ENCODE data around the gene WSCD1.

The WSCD1 gene

DNA sequence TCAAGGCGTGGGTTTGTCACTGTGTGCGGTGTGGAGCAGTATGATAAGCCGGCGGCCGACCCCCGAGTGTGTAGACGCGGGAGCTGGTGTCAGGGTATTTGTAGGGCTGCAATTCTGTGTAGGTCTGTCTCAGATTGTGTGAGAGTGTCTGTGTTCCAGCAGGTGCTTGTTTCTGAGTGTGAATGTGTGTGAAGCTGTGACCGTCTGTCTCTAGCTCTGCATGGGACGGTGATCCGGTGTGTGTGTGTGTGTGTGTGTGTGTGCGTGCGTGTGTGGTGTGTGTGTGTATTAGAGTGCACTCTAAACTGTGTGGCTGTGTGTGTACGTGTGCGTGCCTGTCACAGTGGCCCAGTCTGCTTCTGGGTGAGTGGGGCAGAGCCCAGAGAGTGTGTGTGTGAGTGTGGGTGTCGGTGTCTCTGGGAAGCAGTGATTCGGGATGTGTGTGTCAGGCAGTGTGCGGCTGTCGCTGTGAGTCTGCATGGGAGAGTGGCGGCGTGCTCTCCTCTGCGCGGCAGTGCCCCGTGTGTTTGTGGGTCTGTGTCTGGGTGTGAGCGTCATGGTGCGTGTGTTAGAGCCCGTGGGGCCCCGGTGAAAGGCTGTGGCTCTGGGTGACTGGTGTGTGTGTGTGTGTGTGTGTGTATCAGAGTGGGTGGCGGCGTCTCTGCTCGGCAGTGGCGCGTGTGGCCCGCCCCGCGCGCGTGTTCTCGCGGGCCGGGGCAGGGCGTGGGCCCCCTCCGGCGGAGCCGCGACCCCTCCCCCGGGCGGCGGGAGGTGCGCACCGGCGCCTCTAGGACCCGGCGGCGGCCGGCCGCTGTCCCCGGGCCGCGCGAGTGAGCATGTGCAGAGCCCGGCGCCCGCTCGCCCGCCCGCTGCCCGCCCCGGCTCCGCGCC lies at the start of gene WSCD1:
TSS of gene WSCD1 (plus strand) at position 841 of the 891 bp plus-strand sequence. CDS start 10,280 bp downstream, outside the sequence.
- TF ChIP-seq, protein P1, sequence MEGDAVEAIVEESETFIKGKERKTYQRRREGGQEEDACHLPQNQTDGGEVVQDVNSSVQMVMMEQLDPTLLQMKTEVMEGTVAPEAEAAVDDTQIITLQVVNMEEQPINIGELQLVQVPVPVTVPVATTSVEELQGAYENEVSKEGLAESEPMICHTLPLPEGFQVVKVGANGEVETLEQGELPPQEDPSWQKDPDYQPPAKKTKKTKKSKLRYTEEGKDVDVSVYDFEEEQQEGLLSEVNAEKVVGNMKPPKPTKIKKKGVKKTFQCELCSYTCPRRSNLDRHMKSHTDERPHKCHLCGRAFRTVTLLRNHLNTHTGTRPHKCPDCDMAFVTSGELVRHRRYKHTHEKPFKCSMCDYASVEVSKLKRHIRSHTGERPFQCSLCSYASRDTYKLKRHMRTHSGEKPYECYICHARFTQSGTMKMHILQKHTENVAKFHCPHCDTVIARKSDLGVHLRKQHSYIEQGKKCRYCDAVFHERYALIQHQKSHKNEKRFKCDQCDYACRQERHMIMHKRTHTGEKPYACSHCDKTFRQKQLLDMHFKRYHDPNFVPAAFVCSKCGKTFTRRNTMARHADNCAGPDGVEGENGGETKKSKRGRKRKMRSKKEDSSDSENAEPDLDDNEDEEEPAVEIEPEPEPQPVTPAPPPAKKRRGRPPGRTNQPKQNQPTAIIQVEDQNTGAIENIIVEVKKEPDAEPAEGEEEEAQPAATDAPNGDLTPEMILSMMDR (IDR thresholded peaks at IDR 0.05; ENCODE audit: low read depth, low read length, missing control alignments), result no peak
- peak within 1 kb of the TSS; percentile 19; the same call in 1 of the 2 replicates for H3K4me3 ChIP-seq (replicated peaks; ENCODE audit: low read depth, low read length)
- DNase-seq (ENCODE audit: extremely low read depth, low read depth), result no peak

DNA sequence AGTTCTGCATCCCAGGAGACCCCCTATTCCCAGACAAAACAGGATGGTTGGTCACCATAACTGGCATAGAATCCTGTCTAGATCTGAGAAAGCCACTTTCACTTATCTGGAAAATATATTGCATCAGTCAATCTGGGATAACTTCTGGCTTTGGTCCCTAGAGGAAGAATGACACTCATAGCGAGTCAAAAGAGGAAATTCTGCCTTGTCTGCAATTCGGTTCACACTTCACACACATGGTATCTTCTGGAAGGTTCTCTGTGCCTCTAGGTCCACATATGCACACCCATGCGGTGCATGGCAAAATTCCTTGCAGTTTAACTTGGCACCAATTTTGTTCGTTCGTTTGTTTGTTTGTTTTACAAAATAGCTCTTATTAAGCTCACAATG lies 49.2 kb upstream of the WSCD1 start:
- no peak for DNase-seq (ENCODE audit: extremely low read depth, low read depth)
- H3K4me3 ChIP-seq (replicated peaks; ENCODE audit: low read depth, low read length), result no peak overlapping the region
- TF ChIP-seq, protein P1 (IDR thresholded peaks at IDR 0.05; ENCODE audit: low read depth, low read length, missing control alignments), result no peak

DNA sequence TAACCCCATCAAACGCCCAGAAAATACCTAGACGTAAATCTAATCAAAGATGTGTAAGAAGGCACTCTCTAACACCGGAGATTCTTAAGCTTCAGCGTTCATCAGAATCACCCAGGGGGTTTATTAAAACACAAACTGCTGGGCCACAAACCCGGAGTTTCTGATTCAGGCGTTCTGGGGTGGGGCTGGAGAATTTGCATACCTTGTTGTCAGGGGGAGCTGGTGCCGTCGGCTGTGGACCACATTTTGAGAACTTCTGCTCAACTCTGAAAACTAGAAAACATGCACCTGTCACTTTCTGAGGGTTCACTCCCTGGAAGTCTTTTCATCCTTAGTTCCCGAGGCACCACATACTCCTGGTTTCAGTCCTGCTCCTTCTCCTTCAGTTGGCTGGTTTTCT lies 48.6 kb upstream of the WSCD1 start:
- no peak for DNase-seq (ENCODE audit: extremely low read depth, low read depth)
- H3K4me3 ChIP-seq (replicated peaks; ENCODE audit: low read depth, low read length), result no peak overlapping the region

DNA sequence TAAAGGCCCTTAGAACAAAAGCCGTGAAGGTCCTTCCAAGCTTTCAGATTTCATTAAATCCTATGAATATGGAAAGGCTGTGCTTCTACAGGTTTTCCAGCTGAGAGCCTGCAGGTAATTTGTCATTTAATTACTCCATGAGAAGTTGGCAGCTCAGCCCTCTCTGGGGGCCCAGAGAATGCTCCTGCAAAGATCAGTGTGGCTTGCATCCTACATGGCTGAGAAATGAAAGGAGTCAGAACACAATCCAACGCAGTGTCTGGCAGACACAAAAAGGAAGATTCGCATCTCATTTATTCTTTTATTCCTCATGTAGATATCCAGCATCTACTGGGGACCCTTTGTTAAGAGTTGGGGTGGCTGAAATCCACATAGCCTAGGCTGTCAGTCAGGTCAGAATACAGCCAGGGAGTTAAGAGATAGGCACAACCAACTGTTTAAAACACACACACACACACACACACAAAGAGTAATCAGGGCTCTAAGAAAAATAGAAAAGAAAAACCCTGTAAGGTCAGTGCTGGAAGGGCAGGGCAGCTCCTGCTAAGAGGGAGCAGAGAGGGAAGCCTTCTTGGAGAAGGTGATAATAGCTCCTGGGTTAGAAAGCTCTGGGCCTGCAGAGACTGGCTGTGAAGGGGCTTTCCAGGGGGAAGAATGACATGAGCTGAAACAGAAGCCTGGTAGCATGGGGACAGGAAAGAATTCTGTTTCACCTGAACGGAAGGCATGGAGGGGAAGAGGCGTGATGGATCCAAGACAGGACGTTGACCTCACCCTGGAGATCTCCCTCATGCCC lies 46.9 kb upstream of the WSCD1 start:
- no peak for DNase-seq (ENCODE audit: extremely low read depth, low read depth)

More for the DNA sequence above, 48.6 kb upstream of the WSCD1 start:
- TF ChIP-seq, protein P1 (IDR thresholded peaks at IDR 0.05; ENCODE audit: low read depth, low read length, missing control alignments), result no peak

DNA sequence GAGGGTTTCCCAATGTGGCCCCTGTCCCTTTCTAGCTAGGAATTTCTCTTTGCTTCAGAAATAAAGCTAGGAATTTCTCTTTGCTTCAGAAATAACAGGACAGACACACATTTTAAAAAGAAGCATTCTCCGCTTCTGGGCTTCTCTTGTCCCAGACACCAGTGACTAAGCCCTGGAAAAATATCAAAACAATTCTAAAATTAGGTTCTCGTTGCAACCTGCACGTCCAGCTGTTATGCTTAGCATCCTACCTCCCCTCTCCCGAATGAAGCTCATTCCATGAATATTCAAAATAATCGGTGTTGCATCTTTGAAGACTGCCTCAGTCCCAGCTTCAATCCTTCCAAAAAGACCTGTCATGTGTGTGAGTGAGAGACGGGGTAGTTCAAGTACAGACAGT lies 45.6 kb upstream of the WSCD1 start:
- H3K4me3 ChIP-seq (replicated peaks; ENCODE audit: low read depth, low read length), result no peak overlapping the region
- TF ChIP-seq, protein P1 (IDR thresholded peaks at IDR 0.05; ENCODE audit: low read depth, low read length, missing control alignments), result no peak
- no peak for DNase-seq (ENCODE audit: extremely low read depth, low read depth)

More for the DNA sequence above, 46.9 kb upstream of the WSCD1 start:
- H3K4me3 ChIP-seq (replicated peaks; ENCODE audit: low read depth, low read length), result no peak overlapping the region
- TF ChIP-seq, protein P1 (IDR thresholded peaks at IDR 0.05; ENCODE audit: low read depth, low read length, missing control alignments), result no peak

DNA sequence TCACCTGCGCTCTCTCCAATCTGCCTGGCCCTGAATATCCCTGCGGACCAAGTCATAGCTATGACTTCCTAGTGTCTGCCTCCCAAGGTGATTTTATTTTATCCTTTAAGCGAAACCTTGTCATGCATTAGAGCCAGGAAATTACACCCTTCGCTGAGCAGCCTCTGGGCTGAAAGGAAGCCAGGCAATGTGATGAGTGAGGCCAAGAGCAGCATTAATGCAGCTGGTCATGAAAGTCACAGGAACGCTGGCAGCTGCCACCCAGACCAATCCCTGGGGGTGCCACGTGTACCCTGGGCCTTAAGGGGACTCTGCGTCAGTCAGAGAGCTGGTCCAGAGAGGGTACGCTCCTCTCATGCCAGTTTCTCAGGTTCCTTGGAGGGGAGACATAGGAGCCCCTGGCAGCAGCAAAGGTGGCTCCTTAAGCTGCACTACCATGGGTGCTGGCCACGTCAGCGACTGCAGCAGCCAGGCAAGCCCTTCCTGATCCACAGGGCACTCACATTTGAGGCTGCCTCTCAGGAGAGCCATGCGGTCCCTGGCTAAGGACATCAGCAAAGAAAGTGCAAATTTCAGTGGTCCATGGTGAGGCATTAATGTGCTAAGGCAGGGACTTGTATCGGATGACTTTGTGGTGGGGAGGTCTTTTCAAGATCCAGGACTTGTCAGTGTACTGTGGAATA lies 42.7 kb upstream of the WSCD1 start:
- DNase-seq (ENCODE audit: extremely low read depth, low read depth), result no peak
- TF ChIP-seq, protein P1 (IDR thresholded peaks at IDR 0.05; ENCODE audit: low read depth, low read length, missing control alignments), result no peak
- no peak overlapping the region for H3K4me3 ChIP-seq (replicated peaks; ENCODE audit: low read depth, low read length)
